Retinal pigment epithelial cell (primary cell): ENCODE results near the gene CCDC12.

Experiments used
- DNase-seq: peaks from one replicate; pipeline ENCODE4 v3.0.0-alpha.2; 2010; ENCODE audit warnings: low read depth
- H3K4me3 ChIP-seq: 2 replicates; pipeline ENCODE4 v1.5.1; 2011; ENCODE audit warnings: mild to moderate bottlenecking, low read length, control low read depth, moderate library complexity
- CTCF ChIP-seq: conservative IDR thresholded peaks from 2 replicates; pipeline ENCODE4 v1.5.1; 2011; ENCODE audit warnings: low read depth, low read length, control low read depth, inconsistent platforms

CCDC12 gene

DNA sequence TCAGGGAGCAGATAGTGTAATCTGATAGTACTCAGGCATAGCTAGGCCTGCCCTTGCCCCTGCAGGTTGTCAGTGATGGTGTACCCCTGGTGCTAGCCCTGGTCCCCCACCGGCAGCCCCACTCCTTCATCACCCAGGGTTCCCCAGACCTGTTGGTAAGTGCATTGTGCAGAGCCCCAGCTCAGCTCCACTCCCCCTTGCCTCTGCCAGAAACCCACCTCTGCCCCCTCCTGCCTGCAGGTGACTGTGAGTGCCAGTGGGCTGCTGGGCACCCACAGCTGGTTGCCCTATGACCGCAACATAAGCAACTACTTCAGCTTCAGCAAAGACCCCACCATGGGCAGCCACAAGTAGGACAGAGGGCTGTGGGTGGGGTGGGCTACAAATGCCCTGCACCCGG is 30.5 kb upstream of the CCDC12 start:
- DNase-seq: no peak
- no peak overlapping the region for H3K4me3 ChIP-seq
- no peak for TF ChIP-seq CTCF

GRCh38 chr3:47006145-47006651 is 29.7 kb upstream of the CCDC12 start:
- H3K4me3 ChIP-seq: no peak overlapping the region
- no peak for TF ChIP-seq CTCF
- no peak for DNase-seq

GRCh38 chr3:47005212-47006144 is 28.9 kb upstream of the CCDC12 start:
- no peak for DNase-seq
- TF ChIP-seq CTCF: no peak
- no peak overlapping the region for H3K4me3 ChIP-seq

GRCh38 chr3:47004369-47005211 is 28.0 kb upstream of the CCDC12 start:
- DNase-seq: no peak
- no peak for TF ChIP-seq CTCF
- H3K4me3 ChIP-seq: no peak overlapping the region

GRCh38 chr3:47003461-47004368 is 27.2 kb upstream of the CCDC12 start:
- DNase-seq: no peak
- no peak for TF ChIP-seq CTCF
- H3K4me3 ChIP-seq: no peak overlapping the region

- H3K4me3 ChIP-seq: no peak overlapping the region
- DNase-seq: no peak
- TF ChIP-seq CTCF: no peak
These were observed 26.5 kb upstream of the CCDC12 start for GRCh38 chr3:47003056-47003410.
